Activated naive CD4-positive, alpha-beta T cell (primary cell): ENCODE results near the gene CECR2.

Experiments
- DNase-seq, 4 experiments: peaks; one replicate each; lab custom pipeline; 2025; lab: John Stamatoyannopoulos, UW

The CECR2 gene

DNA sequence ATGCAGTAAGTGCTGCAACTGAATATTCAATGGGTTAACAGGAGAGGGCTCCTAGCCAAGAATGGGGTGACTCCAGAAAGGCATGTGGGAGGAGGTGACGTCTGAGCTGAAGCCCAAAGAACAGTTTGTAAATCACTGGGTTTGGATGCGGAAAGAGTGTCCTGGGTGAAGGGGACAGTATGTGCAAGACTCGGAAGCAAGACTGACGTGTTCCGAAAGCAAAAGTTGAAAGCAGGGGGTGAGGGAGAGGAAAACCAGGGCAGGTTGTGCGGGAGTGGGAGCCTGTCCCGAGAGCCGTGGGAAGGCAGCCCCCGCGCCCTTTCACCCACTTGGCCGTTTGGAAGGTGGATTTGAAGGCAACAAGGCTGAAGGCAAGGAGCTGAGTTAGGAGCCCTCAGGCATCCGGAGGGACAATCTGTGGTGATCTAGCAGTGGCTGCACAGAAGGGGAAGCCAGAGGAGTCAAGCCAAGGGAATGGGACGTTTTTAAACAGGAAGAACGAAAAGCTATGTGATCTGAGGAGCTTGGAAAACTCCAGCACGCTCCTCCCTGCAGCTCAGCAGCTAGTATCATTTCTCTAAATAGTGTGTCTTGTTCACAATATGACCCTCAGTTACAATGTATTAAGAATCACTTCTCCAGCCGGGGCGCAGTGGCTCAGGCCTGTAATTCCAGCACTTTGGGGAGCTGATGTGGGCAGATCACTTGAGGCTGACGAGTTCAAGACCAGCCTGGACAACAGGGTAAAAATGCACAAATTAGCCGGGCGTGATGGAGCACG lies 201.8 kb downstream of the CECR2 start:
- no peak for DNase-seq

DNA sequence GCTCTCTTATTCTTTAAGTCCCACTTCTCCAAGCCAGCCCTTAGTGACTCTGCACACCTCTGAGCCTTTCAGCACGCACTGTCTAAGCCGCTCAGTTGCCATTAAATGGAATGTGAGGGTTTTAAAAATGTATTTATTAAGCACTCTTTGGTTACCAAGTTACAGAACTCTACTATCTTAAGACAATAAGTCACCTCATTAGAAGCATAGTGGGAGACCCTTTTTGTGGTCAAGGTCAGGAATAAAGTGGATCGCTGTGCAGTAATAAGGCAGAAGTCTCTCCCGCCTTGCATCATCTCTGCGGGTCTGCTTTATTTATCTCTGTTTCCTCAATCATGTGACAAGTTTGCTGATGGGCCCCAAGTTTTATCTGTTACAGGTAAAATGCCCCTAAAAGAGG lies 205.9 kb downstream of the CECR2 start:
- no peak for DNase-seq

DNA sequence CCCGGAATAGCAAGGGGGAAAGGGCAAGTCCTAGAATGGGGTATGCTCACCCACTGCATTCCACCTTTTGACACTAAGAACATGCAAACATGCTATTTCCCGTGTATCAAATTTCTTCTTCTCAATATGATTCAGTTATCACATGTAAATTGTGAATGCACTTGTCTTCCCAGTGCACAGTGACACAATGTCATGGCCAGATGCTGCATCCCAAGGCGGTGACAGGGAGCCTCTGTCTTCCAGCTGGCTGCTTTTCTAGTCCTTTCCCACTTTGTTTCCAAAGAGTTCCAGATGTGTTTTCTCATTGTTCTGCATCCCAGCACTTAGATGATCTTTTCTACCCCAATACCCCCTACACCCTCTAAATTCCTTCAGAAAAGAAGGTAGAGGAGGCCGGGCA lies 206.4 kb downstream of the CECR2 start:
- DNase-seq = no peak

DNA sequence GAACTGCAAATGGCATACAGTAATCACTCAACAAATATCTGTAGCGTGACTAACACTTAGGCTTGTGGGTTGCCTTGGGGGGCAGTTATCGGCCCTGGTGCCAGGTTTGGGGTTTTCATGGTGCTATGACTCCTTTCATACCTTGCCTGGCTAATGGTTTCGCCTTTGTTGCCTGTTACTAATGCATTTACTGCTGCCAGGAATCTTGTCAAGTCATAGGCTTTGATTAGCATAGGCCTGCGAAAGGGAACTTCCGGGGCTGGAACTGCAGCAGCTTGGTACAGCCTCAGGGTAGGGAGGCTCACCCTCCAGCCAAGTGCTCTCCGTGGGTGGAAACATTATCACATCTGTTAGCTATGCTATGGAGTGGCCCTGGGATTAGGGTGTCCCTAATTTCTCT lies 207.2 kb downstream of the CECR2 start:
- DNase-seq = no peak

DNA sequence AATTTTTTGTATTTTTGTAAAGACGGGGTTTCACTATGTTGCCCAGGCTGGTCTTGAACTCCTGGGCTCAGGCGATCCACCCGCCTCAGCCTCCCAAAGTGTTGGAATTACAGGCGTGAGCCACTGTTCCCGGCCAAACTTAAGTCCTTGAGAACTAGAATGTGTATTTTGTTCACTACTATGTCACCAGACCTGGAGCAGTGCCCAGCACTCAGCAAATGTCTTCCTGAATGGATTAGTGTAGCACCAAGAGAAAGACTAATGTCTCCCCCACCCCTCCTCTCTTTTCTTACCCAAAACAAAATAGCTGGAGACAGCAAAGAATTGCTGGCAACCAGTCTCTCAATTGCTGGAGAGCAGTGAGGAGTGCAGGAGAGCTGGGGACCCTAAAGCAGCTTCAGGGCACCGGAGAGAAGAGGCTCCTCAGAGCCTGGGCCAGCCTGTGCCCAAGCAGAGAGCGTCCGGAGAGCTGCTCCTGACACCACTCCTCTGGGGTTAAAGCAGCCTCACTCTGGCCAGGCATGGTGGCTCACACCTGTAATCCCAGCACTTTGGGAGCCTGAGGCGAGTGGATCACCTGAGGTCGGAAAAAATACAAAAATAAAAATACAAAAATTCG lies 209.0 kb downstream of the CECR2 start:
- no peak for DNase-seq

DNA sequence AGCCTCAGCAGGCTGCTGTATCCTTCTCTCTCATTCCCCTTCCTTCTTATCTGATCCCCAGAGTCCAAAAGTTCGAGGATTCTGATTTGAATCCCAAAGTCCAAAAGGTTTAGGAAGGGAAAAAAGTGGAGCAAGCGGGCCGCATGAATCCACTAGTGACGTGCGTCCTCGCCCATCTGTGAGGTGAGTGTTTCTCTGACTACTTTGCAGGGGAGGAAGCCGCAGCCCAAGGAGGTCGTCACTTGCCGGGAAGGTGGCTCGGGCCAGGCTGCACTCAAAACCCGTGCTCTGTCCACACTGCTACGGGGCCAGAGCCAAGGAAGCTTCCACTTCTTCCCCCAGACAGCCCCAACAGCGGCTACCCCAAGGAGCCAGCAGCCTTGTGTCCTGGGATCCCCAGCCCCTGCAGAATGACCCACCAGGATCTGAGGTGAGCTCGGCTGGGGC lies 210.3 kb downstream of the CECR2 start:
- no peak for DNase-seq

DNA sequence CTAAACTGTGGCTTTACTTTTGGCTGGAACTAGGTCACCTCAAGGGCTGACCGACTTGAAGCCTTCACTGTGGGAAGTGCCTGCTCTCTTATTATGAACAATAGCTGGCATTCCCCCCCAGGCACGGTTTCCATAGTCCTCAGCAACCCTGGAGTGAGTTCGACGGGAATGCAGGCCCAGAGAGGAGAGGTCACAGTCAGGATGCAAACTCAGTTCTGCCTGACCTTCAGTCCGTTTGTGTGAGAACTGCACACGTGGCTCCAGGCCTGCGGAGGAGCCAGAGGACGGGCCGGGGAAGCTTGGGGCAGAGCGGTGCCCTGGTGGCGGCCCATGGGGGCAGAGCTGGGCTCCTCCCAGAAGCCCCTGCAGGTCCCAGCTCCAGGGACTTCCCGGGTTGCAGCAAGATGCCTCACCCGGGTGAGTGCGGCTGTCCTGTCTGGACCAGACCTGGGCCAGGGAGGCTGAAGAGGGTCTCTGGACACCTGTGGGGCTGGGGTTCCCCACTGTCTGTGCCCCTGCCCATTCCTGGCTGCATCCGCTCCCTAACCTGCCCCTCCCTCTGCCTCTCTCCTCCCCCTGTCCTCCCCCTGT lies 211.3 kb downstream of the CECR2 start:
- DNase-seq = no peak

DNA sequence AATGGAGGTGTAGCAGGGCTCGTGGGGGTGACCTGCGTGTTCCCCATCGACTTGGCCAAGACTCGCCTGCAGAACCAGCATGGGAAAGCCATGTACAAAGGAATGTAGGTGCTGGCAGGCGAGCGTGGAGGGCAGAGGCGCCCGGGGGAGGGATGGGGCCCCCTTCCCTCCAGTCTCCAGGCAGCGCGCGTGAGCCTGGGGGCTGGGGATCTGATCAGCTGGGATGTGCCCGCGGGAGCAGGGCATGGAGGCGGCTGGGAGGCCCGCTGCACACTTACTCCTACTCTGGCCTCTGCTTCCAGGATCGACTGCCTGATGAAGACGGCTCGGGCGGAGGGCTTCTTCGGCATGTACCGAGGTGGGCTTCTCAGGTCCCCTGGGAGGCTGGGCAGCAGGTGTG lies 211.8 kb downstream of the CECR2 start:
- DNase-seq = no peak

DNA sequence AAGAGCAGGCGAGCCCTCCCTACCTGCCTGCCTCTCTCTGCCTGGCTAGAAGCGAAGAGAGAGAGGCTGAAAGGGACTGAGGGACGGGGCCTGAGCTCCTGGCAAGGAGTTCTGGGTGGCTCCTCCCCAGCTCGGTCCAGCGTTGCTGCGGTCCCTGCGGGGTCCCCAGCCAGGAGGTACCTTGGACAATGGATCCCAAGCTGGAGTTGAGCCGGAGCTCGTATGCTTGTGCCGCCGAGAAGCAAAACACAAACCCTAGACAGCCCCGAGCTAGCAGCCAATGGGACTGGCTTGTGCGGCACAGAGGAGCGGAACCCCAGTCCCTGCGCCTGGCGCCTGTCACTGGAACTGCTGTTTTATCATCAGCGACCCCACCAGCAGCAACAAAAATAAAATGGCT lies 212.4 kb downstream of the CECR2 start:
- DNase-seq = no peak

DNA sequence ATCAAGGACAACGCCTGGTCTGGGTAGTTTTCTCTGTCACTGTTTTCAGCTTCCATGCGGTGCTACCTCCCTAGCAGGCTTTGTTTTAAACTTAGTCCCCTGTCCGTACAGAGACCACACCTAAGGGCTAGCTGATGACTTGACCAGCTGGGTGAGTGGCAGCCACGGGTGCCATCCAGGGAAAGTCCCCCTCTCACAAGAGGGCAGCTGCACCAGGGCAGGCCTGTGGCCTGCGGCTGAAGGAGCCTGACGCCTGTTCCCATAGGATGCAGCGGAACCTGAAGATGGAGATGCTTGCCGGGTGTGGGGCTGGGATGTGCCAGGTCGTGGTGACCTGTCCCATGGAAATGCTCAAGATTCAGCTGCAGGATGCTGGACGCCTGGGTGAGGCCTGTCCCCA lies 213.9 kb downstream of the CECR2 start:
- no peak for DNase-seq

DNA sequence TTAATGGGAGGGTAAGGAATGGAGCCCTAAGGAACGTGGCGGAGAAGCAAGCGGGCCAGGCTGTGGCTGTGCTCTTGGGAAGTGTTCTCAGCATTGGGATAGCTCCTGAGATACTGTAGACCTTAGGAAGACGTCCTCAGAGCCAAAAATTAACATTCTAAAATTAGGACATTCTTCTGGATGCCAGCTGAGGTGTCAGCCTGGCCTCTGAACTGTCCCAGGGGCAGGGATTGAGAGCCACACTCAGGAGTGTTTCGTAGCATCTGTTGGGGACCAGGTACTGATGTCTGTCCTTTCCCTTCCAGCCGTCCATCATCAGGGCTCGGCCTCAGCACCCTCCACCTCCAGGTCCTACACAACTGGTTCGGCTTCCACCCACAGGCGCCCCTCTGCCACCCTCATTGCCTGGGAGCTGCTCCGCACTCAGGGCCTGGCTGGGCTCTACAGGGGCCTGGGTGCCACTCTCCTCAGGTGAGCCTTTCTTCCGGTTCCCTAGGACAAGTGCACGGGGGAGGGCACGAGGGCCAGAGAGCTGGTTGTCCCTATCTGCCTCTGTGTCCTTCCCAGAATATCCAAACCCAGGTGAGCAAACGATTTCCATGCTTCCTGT lies 217.7 kb downstream of the CECR2 start:
- DNase-seq = no peak

DNA sequence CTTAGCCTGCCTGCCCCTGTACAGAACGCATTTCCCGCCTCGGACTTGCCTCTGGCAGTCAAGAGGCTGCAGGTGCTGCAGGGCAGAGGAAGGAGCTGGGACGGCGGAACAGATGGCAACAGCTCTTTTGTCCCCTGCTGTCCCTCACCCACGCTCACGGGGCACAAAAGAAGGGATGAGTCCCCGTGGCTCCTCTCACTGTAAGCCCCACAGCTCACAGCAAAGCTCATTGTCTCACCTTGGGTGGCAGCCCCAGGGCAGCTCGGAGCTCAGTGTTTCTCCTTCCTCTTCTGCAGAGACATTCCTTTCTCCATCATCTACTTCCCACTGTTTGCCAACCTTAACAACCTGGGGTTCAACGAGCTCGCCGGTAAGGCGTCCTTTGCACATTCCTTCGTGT lies 218.4 kb downstream of the CECR2 start:
- DNase-seq = no peak

DNA sequence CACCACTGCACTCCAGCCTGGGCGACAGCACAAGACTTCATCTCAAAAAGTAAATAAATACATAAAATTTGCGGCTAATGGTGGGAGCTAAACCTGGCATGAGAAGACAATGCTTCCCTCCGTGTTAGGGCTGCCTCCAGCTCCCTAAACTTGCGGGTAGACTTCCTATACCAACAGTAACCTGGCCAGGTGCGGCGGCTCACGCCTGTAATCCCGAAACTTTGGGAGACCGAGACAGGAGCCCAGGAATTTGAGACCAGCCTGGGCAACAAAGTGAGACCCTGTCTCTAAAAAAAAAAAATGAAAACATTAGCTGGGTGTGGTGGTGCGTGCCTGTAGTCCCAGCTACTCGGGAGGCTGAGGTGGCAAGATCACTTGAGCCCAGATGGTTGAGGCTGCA lies 219.3 kb downstream of the CECR2 start:
- no peak for DNase-seq

DNA sequence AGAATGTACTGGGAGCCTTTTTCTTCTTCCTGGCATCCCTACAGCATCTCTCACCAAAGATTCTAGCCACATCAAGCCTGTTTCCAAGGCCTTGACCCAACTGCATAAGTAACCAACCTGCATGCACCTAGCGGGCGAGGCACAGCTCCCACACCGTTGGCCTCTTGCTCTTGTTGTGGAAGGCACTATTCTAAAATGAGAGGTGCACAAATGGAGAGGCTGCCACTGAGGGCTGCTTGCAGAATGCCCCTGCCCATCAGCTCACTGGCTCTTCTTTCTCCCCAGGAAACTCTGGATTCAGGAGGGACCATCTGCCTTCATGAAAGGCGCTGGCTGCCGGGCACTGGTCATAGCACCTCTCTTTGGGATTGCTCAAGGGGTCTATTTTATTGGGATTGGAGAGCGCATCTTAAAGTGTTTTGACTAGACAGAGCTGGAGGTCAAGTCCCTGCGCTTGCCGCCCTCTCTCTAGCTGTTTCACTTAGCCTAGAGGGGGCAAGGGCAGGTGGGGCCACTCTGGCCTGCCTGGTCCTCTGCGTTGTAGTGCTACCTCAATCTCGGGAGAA lies 220.6 kb downstream of the CECR2 start:
- DNase-seq = no peak

DNA sequence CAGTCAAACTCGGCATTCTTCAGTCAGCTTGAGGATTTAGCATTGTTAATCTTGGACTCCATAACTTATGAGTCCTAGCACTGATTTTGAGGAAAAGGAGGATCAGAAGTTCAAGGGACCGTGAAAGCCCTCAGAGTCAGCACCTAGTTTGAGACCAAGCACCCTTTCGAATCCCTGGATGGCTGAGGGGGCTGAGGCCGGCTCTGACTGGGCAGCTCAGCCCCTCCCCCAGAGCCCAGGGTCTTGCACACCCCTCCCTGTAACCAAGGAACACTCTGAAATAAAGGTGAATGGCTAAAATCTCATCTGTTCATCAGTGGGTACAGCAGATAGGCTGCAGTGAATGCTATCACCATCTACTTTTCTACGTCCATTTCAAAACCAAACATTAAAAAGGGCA lies 221.3 kb downstream of the CECR2 start:
- DNase-seq = no peak

DNA sequence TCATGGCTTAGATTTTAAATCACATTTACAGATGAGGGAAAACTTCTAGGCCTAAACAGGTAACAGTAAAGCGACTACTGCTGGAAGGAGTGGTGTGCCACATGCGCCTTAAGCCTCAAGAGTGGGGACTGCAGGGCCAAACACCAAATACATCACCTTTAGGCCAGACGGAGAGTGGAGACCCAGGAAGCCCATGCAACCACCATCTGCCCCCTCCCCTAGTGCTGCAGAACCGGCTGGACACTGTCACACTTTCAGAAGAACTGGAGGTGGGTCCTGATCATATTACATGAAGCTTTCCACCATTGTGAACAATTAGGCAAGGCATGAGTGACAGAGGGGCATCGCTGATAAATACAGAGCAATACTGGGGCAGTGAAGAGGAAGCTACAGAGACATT lies 222.9 kb downstream of the CECR2 start:
- DNase-seq = no peak

DNA sequence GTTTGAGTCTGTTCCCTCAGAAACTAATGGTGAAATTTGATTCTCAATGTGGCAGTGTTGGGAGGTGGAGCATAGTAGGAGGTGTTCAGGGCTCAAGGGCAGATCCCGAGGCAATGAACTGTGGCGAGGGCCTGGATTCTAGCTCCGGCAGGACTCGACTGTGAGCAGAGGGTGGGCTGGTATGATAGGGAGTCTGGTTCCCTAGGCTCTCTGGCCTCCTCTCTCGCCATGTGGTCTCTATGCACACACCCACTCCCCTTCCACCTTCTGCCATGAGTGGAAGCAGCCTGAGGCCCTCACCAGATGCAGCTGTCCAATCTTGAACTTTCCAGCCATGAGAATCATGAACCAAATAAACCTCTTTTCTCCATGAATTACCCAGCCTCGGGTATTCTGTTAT lies 227.0 kb downstream of the CECR2 start:
- no peak for DNase-seq

DNA sequence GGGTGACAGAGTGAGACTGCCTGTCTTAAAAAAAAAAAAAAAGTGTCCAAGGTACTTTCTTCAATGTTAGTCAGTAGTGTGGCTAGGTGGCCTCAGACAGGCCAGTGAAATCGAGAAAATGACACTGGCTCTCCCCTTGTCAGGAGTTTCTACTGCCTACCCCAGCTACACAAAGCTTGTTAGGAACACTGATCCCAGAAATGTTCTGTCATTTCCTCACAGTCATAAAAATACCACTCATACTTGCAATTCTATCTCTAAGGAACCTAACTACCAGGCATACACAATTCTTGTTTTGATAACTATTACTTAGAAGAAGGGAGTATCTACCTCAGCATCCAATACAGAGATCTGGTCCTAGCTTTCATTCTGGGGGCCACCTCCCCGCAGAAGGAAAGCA lies 228.0 kb downstream of the CECR2 start:
- no peak for DNase-seq

DNA sequence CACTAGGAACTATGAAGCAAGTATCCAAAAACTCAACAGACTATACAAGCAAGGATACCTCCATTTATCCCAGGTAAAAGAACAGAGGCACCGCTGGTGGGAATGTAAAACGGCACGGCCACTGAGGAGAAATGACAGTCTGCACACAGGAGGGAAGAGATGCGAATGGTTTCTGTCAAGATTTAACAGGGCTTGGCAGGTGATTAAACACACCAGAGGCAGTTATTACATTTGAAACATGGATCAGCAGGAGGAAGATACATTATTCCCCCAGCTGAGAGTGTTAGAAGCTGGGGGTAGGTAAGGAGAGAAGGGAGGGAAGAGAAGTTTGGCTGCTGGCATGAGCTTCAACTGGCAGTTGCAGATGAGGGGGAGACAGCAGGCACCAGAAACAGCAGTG lies 229.1 kb downstream of the CECR2 start:
- no peak for DNase-seq

DNA sequence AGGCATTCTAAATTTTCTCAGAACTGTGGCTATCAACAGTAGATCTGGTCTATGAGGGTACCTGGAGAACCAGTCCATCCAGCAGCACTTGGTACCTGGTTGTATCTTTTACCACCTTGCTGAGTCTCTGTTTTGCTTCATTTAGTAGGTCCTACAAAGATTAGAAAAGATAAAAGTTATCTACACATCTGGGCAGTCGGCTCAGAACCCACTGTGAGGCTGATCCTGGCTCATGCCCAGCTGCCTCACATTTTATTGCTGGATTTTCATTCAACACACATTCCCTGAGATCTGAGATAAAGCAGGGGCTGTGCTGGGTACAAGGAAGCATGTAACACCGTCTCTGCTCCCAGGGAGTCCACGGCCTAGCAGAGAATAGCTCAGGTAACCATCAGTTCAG lies 231.8 kb downstream of the CECR2 start:
- no peak for DNase-seq

DNA sequence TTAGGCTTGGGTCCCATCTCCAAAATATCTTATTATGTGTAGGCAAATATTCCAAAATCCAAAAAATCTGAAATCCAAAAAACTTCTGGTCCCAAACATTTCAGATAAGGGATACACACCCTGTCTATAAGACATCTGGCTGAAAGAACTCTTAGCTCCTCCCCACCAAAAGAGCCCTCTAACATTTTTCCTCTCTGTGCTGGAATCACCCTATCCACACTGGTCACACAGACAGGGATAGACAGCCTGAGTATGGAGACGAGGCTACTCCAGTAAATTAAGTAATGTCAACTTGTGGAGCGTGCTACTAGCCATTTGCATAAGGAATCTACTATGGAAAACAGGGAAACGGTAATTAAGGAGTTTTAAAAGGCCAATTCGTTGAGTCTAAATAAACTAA lies 234.4 kb downstream of the CECR2 start:
- no peak for DNase-seq

DNA sequence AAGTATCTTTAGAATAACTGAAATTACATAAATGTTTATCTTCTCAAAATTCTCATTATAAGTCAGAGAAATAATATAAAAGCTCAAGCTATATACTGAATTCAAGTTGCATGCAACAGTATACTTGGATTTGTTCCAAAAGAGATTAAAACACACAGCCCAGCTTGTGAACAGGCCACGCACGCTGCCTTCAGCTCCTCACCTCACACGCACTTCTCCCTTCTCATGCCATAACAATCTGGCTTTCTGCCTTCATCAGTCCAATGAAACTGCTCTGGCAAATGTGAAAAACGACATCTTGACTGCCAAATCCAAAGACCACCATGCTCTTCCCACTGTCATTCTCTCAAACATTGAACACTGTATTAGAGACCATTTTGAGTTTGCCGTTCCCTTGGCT lies 237.2 kb downstream of the CECR2 start:
- DNase-seq = no peak
